D721Med (cell line): Measurements from ENCODE around the gene FAM187B.

Source experiments
- DNase-seq: peaks from one replicate; pipeline ENCODE4 v3.0.0; 2011; ENCODE audit warnings: low spot score; ENCODE audit not compliant: insufficient read length
- FAIRE-seq: peaks from 2 replicates; lab custom pipeline; 2011; peaks lifted over from hg19 to GRCh38; lab: Jason Lieb, UNC
- TF ChIP-seq, protein P1 (sequence below): IDR thresholded peaks from 2 replicates; pipeline ENCODE4 v1.5.1; 2012; ENCODE audit warnings: mild to moderate bottlenecking, control low read depth; ENCODE audit not compliant: insufficient read depth; ENCODE audit errors: missing control alignments

Gene FAM187B

DNA sequence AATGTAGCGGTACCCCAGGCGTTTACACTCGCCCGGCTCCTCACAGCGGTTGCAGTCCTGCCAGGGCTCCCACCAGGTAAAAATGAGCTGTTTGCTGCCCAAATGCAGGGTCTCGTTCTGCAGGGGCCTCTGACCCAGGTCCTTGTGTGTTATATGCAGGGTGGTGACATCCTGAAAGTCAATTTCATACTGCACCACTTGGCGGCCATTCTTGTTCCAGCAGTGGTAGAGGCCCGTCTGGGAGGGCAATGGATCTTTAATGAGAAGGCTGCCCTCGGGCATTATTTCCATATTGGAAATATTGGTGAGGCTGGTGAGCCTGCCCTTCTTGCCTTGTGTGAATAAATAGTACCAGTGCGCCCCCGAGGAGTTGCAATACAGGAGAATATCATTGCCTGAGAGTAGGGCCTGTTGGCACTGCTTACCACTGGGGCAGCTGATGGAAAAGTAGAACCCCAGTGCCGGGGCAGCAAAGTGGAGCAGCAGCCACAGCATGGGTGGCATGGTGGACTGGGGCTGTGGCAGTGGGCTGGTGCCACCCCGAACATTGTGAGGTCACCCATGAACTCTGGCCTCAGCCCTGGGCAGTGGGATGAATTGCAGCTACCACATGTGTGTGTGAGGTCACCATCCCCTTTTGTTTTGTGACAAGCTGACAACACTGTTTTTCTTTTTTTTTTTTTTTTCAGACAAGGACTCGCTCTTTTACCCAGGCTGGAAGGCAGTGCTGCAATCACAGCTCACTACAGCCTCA is at the start of gene FAM187B:
FAM187B (minus strand) TSS at position 563 of the 754 bp plus-strand sequence; CDS start at position 504, 59 bp downstream.
- FAIRE-seq = no peak
- TF ChIP-seq, protein P1, sequence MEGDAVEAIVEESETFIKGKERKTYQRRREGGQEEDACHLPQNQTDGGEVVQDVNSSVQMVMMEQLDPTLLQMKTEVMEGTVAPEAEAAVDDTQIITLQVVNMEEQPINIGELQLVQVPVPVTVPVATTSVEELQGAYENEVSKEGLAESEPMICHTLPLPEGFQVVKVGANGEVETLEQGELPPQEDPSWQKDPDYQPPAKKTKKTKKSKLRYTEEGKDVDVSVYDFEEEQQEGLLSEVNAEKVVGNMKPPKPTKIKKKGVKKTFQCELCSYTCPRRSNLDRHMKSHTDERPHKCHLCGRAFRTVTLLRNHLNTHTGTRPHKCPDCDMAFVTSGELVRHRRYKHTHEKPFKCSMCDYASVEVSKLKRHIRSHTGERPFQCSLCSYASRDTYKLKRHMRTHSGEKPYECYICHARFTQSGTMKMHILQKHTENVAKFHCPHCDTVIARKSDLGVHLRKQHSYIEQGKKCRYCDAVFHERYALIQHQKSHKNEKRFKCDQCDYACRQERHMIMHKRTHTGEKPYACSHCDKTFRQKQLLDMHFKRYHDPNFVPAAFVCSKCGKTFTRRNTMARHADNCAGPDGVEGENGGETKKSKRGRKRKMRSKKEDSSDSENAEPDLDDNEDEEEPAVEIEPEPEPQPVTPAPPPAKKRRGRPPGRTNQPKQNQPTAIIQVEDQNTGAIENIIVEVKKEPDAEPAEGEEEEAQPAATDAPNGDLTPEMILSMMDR = no peak
- DNase-seq = no peak

DNA sequence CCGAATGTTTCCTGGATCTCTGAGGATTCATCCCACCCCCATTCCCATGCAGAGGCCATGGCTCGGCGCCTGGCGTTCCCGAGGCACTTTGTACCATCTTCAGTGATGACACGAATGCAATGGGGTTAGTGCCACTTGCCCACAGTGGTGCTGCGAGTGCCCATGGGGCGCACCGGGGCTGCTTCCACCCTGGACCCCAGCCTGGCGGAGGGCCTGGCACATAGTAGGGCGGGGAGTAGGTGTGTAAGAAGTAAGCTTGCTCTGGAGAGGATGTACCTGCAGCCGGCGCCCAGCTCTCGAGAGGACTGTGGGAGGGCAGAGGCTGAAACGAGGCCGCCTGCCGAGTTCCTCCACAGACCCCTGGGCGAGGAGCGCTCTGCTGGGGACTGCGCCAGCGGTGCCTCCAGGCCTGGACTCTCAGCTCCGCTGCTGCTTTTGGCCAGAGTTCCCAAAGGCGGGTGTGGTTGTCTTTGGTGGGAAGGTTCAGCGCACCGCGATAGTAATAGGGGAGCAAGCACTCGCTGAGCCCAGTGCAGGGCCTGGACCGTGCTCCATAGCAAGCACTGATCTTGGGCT is 48.3 kb upstream of the FAM187B start:
- DNase-seq (no peak), FAIRE-seq (no peak)
- TF ChIP-seq, protein P1 = no peak

DNA sequence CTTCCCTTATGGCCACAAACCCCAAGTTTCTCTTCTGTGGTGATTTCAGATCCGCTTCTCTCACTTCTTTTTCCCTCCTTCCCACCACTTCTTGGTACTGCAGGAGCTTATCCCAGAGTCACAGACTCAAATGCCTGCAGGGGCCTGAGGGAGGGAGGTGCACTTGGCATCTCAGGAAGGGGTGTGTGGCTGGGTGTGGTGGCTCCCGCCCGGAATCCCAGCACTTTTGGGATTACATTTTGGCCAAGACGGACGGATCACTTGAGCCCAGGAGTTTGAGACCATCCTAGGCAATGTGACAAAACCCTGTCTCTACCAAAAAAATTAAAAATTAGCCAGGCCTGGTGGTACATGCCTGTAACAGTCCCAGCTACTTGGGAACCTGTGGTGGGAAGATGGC is 45.8 kb upstream of the FAM187B start:
- TF ChIP-seq, protein P1 = no peak
- FAIRE-seq = no peak
- no peak for DNase-seq

DNA sequence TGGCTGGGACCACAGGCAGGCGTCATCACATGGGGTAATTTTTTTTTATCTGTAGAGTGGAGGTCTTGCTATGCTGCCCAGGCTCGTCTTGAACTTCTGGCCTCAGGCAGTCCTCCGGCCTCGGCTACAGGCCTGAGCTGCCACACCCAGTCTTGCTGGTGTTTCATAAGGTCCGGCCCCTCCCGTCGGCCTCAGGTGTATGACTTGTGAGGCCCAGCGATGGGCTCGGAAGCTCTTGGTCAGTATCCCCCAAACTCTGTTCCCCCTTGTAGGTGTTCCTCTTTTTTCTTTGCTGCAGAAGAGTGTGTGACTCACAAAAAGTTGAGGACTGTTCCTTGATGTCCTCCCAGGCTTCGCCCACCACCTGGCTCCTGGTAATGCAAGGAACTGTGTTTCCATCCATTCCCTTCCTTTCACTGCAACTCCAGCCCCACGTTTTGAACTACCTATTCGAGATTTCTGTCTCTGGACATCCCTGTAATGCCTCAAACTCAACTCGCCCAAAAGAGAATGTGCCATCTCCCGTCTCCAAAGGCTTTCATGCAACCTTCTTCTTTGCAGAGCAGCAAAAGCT is 45.2 kb upstream of the FAM187B start:
- FAIRE-seq (no peak), DNase-seq (no peak)
- TF ChIP-seq, protein P1 = no peak

DNA sequence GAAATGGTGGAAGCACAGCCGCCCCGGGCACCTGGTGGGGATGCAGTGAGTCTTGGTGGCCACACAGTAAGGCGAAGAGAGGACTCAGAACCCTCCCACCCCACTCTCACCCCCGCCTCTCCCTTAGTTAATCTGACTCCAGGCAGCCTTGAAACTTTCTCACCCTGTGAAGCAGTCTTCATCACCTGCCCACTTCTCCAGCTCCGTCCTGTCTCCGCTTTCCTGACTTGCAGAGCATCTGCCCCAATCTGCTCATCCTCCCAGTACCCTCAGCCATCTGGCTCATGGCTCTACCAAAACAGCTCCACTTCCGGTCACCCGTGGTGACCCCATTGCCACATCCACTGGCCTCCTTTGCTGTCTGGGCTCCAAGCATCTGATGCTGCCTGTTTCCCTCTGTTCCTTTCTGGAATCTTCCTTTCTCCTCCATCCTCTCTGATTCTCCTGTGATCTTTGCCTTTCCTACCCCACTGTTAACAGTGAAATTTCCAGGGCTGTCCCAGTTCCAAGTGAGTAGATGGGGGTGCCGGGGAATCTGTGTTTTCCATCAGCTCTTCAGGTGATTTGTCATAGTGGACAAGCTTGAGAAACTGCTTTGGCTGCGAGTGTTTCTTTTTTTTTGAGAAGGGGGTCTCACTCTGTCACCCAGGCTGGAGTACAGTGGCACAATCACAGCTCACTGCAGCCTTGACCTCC is 44.6 kb upstream of the FAM187B start:
- no peak for DNase-seq
- TF ChIP-seq, protein P1 = no peak
- FAIRE-seq = no peak

DNA sequence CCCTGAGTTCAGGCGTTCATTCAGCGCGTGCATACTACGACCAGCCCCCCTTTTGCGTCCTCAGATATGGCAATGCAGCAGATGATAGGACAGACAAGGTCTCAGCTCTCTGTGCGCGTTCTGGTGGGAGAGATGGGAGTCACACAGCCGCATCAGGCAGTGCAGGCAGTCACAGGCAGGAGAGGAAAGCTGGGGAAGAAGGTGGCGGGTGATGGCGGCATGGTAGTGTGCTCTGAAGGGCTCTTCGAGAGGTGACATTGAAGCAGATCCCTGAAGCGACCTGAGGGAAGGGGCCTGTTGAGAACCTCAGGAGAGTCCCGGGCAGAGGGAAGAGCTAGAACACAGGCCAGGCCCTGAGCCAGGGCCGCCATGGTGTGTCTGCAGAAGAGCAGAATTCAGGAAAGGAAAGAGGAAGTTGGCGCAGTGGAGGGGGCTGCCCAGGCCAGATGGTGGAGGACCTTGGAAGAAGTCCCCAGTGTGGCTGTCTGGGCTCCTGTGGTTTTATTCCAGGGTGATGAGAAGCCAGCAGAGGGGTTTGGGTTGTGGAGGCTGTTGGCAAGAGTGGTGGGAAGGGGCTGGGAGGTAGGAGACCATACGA is 43.7 kb upstream of the FAM187B start:
- TF ChIP-seq, protein P1 = no peak
- no peak for FAIRE-seq
- DNase-seq = no peak
